Endothelial cell of umbilical vein (primary cell): ENCODE measurements around the gene IDH1.

Experiments
- EZH2 ChIP-seq: IDR thresholded peaks from 2 replicates; pipeline ENCODE4 v1.6.1; 2012; ENCODE audit warnings: borderline replicate concordance, low read depth, mild to moderate bottlenecking, moderate library complexity, low read length, inconsistent platforms; ENCODE audit not compliant: severe bottlenecking
- POLR2A ChIP-seq: IDR thresholded peaks from 2 replicates; pipeline ENCODE4 v1.6.1; 2012; ENCODE audit warnings: low read depth, mild to moderate bottlenecking, control low read depth, low read length
- POLR2AphosphoS5 ChIP-seq: IDR thresholded peaks from 2 replicates; pipeline ENCODE4 v1.6.1; 2012; ENCODE audit warnings: low read depth, mild to moderate bottlenecking, control low read depth, low read length, moderate library complexity; ENCODE audit not compliant: insufficient read depth
- TF ChIP-seq, protein P1 (sequence below), 2 donors: IDR thresholded peaks; 1 replicate in 1 of 2; 2 replicates in 1 of 2; pipeline ENCODE4 v1.5.1; 2011; ENCODE audit warnings: low read length in 2 of 2, mild to moderate bottlenecking in 2 of 2, moderate library complexity in 2 of 2, control low read depth in 1 of 2, inconsistent platforms in 1 of 2, low read depth in 1 of 2; ENCODE audit not compliant: insufficient read depth in 1 of 2; ENCODE audit errors: extremely low read depth in 1 of 2
- TF ChIP-seq, protein P2 (sequence below): IDR thresholded peaks from 2 replicates; pipeline ENCODE4 v1.6.1; 2011; ENCODE audit not compliant: insufficient read depth, insufficient read length

DNA sequence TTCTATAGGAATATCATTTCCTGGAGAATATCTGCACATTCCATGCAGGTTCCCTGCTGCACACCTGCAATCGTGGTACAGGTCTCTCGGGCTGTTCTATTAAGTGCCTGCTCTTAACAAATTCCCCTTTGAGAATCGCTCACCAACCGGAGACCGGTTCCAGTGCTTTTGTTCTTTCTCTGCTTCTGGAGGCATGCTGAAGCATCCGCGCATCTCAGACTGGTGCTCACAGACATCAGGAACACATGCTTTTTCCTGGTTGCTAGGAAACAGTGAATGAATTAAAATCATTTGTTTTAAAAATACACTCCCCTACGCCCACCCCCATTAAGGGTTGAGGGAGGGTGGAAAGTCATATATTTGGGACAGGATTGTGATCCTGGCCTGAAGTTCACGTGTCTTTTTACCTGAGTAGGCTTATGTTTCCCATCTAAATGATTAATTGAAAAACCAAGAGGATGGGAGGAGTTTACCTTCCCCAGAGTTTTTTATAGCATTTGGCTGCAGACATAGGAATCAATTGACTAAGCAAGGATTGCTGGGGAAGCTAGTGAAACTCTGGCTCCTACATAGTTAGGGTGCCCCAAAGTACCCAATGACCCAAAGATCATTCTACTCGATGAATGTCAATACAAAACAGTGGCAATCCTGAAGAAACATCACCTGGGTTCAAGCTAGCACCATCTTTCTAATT lies 64.9 kb downstream of the IDH1 start, which contains the start of gene C2orf80:
- no peak for TF ChIP-seq EZH2
- no peak for TF ChIP-seq POLR2A
- TF ChIP-seq, protein P1, sequence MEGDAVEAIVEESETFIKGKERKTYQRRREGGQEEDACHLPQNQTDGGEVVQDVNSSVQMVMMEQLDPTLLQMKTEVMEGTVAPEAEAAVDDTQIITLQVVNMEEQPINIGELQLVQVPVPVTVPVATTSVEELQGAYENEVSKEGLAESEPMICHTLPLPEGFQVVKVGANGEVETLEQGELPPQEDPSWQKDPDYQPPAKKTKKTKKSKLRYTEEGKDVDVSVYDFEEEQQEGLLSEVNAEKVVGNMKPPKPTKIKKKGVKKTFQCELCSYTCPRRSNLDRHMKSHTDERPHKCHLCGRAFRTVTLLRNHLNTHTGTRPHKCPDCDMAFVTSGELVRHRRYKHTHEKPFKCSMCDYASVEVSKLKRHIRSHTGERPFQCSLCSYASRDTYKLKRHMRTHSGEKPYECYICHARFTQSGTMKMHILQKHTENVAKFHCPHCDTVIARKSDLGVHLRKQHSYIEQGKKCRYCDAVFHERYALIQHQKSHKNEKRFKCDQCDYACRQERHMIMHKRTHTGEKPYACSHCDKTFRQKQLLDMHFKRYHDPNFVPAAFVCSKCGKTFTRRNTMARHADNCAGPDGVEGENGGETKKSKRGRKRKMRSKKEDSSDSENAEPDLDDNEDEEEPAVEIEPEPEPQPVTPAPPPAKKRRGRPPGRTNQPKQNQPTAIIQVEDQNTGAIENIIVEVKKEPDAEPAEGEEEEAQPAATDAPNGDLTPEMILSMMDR (IDR thresholded peaks at IDR 0.05; ENCODE audit: extremely low read depth in 1 of 2, insufficient read depth in 1 of 2, low read depth in 1 of 2, low read length in 2 of 2) = no peak
- no peak for TF ChIP-seq POLR2AphosphoS5
- TF ChIP-seq, protein P2, sequence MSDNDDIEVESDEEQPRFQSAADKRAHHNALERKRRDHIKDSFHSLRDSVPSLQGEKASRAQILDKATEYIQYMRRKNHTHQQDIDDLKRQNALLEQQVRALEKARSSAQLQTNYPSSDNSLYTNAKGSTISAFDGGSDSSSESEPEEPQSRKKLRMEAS = no peak
